Vagina (tissue), 2 donors: ENCODE measurements around the gene DIP2B. TPM values are rescaled to one million over a fixed set of nuclear protein-coding genes. Genes with fewer than 3 reads are reported as not detected.

ENCODE experiments used
- DNase-seq, 2 donors: peaks; one replicate each; pipeline ENCODE4 v3.0.0-alpha.2; 2017; ENCODE audit errors: extremely low spot score in 2 of 2
- H3K27ac ChIP-seq: fragments of 200-600 bp; sonication (generic); one replicate; pipeline ENCODE4 v1.5.1; 2019
- H3K27me3 ChIP-seq: fragments of 200-600 bp; sonication (generic); one replicate; pipeline ENCODE4 v1.5.1; 2019
- H3K36me3 ChIP-seq, 2 donors: fragments of 200-600 bp; sonication (generic); one replicate each; pipeline ENCODE4 v1.5.1; 2017 to 2019
- H3K4me1 ChIP-seq: fragments of 200-600 bp; sonication (generic); one replicate; pipeline ENCODE4 v1.5.1; 2019
- H3K4me3 ChIP-seq, 2 donors: fragments of 200-600 bp; sonication (generic); 1 replicate in 1 of 2; 2 replicates in 1 of 2; pipeline ENCODE4 v1.5.1; 2016 to 2019
- H3K9me3 ChIP-seq: fragments of 200-600 bp; sonication (generic); one replicate; pipeline ENCODE4 v1.5.1; 2019
- CTCF ChIP-seq, 3 experiments: fragments of 450-650 bp in 2 of 3; fragments of 200-600 bp in 1 of 3; sonication (generic) in 1 of 3; IDR thresholded peaks; one replicate each; pipeline ENCODE4 v1.5.1; 2017 to 2019; ENCODE audit warnings: antibody characterized with exemption in 3 of 3, mild to moderate bottlenecking in 2 of 3, moderate library complexity in 2 of 3
- POLR2A ChIP-seq, 2 donors: fragments of 450-650 bp; IDR thresholded peaks; one replicate each; pipeline ENCODE4 v1.6.1; 2017; ENCODE audit warnings: antibody characterized with exemption in 2 of 2, mild to moderate bottlenecking in 2 of 2, moderate library complexity in 2 of 2
- POLR2AphosphoS5 ChIP-seq, 2 donors: sonication (generic); formaldehyde crosslinking; IDR thresholded peaks; one replicate each; pipeline ENCODE4 v1.9.0; 2017; ENCODE audit warnings: antibody characterized with exemption in 2 of 2, mild to moderate bottlenecking in 2 of 2, low read depth in 1 of 2; ENCODE audit not compliant: insufficient read depth in 1 of 2
- intact Hi-C: fragments of 100-400 bp; cut with DNase I; formaldehyde crosslinking; loops from one replicate; pipeline ENCODE4 v1.15.1; 2023
- total RNA-seq: library from RNA; depleted of rRNA; stranded (reverse); fragments of >200 nt; gene quantifications from one replicate; pipeline ENCODE4 v1.2.3, GENCODE V29; 2016

DIP2B gene
- total RNA-seq, 1 donor from 2014 or later, result 32.2 TPM

DNA sequence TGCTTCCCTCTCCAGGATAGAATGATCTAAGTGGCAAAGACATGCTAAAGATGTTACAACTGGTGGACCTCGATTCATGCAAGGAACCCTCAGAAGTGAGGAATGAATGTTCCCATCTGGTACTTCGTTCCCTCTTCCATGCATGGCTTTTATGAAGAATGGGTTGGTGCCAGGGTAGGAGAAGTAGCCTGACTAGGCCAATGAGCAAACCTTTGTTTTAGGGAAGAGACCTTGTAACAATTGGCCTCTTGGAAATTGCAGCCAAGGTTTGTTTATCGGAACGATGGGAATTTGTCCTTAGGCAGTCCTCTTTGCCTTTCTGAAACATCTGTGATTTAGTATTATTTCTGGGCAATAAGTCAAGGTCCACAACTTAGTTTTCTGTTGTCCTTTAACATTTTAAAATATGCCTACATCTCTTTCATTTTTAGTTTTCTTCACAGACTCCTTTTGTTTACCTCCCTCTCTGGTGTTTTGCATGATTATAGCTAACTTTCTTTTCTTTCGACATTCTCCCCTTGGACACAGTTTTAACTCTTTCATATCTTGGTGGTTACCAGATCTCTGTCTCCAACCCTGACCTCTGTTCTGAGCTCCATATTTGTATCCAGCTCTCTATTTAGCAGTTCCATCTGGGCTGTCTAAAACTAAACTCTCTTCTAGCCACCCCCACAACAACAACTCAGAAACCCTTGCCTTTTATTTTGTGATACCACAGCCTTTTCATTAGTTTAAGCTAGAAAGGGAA is 70.0 kb downstream of the DIP2B start:
- Histone ChIP-seq H3K9me3 (no peaks in the 10 kb centered on the region), H3K27ac (peak overlapping the region; percentile 64), H3K27me3 (no peaks in the 10 kb centered on the region), H3K4me3 (no peak overlapping the region), H3K36me3 (no peaks in the 10 kb centered on the region), H3K4me1 (peaks cover 58% of the 10 kb centered on the region)
- no peak for DNase-seq
- intact Hi-C loops, result no loop called here
- no peak for TF ChIP-seq CTCF (IDR thresholded peaks at IDR 0.05)

DNA sequence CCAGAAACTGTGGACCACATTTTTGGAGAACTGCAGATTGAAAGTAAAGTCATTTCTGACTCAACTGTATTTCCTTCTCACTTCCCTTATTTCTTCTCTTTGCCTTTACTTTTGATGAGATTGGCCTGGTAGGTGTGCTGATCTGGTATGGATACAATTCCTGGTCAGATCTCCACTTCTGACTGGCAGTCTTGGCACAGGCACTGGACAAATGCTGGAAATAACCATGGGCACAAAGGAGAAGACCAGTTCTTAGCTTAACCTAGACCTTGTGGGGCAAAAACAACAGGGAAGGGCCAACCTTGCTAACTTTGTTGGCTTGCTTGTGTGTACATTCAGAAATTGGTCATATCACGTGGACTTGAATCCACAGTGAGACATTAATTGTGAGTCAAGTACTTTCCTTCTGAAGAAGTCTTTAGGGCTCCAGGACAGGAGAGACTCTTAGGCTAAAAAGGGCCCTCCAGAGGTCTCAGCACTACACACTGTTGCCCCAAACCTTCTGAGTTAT is 75.0 kb downstream of the DIP2B start:
- H3K4me1 ChIP-seq, result peaks cover 13% of the 10 kb centered on the region
- H3K27ac ChIP-seq, result no peak overlapping the region
- no peak for DNase-seq
- H3K9me3 ChIP-seq, result no peaks in the 10 kb centered on the region
- no peak overlapping the region for H3K4me3 ChIP-seq
- H3K27me3 ChIP-seq, result no peaks in the 10 kb centered on the region
- no peak for TF ChIP-seq POLR2AphosphoS5 (IDR thresholded peaks at IDR 0.05; ENCODE audit: insufficient read depth in 1 of 2, low read depth in 1 of 2)
- no peak for TF ChIP-seq POLR2A (IDR thresholded peaks at IDR 0.05)
- TF ChIP-seq CTCF (IDR thresholded peaks at IDR 0.05), result no peak
- intact Hi-C loops, result no loop called here
- no peaks in the 10 kb centered on the region for H3K36me3 ChIP-seq

DNA sequence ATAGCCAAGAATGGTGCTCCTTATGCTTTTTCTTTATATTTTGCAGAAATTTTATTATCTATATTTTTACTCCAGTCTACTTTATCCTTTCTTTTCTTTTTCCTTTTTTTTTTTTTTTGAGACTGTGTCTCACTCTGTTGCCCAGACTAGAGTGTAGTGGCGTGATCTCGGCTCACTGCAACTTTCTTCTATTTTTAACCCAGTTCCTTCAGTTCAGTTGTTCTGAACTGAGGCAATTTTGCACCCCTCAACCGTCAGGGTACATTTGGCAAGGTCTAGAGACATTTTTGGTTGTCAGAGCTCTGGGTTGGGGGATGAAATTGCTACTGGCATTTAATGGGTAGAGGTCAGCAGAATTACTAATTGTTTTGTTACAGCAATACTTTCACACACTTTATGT is 75.7 kb downstream of the DIP2B start:
- no peak for DNase-seq
- intact Hi-C loops, result no loop called here
- no peaks in the 10 kb centered on the region for H3K27me3 ChIP-seq
- peaks cover 7% of the 10 kb centered on the region for H3K4me1 ChIP-seq
- no peak overlapping the region for H3K27ac ChIP-seq
- H3K9me3 ChIP-seq, result no peaks in the 10 kb centered on the region
- H3K36me3 ChIP-seq, result no peaks in the 10 kb centered on the region
- H3K4me3 ChIP-seq, result no peak overlapping the region
- TF ChIP-seq POLR2A (IDR thresholded peaks at IDR 0.05), result no peak
- TF ChIP-seq CTCF (IDR thresholded peaks at IDR 0.05), result no peak
- no peak for TF ChIP-seq POLR2AphosphoS5 (IDR thresholded peaks at IDR 0.05; ENCODE audit: insufficient read depth in 1 of 2, low read depth in 1 of 2)

DNA sequence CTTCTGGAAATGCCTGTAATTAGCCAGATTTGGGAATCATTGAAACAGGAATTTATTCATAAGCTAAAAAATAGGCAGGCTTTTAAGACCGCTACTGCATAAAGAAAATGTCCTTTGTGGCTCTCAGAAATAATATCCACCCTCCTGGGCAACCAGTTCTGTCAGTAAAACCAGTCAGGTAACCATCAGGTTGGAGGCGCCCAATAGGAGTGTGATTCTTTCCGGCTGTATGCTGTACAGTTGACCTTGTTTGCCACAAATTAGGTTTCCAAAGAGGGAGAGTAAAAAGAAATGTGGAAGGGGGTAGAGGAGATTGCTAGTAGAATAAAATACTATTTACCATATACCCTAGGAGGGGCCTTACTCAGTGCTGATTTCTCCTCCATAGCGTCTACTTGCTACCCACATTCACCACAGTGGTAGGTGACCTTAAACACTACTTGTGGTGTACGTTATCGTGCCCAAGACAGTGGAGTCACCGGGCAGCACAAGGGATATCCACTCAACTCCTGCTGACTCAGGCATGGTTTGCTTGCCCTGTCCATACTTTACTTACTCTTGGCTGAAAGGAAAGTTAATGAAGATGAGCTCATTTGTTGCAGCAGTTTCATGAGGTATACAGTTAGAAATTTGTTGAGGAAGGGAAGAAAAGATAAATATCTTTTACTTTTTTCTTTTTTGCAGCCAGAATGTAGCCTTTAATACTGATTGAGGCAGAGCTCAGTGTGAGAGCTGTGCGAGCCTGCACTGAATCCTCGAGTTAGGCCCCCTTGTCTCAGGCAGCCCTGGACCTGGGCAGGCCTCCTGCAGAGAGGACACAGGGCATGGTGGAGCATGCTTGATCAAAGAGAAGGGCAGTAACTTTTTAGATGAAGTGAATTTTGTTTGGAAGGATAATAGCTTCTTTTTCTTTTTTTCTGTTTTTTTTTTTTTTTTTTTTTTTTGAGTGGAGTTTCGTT is 76.7 kb downstream of the DIP2B start:
- no peak for DNase-seq
- Histone ChIP-seq H3K4me3 (no peak overlapping the region), H3K9me3 (no peaks in the 10 kb centered on the region), H3K27me3 (no peaks in the 10 kb centered on the region), H3K4me1 (peaks cover 7% of the 10 kb centered on the region), H3K36me3 (no peaks in the 10 kb centered on the region), H3K27ac (no peak overlapping the region)
- TF ChIP-seq POLR2AphosphoS5 (IDR thresholded peaks at IDR 0.05; ENCODE audit: insufficient read depth in 1 of 2, low read depth in 1 of 2) (no peak), POLR2A (IDR thresholded peaks at IDR 0.05) (no peak), CTCF (IDR thresholded peaks at IDR 0.05) (no peak)
- intact Hi-C loops, result no loop called here
